ENCODE results near the gene CD300LF. TPM values are rescaled to one million over a fixed set of nuclear protein-coding genes. Genes with fewer than 3 reads are reported as not detected.

The CD300LF gene
- total and polyA plus RNA-seq, 2 experiments from 2014 or later: not detected

GRCh38 chr17:74740641-74741387 lies 28.1 kb upstream of the CD300LF start (continued):
- no peak for TF ChIP-seq ZNF462 (CRISPR knock-in tag; IDR thresholded peaks at IDR 0.05)
- no peak for TF ChIP-seq ZNF331 (CRISPR knock-in tag; IDR thresholded peaks at IDR 0.05; ENCODE audit: low read depth)

- no peak overlapping the region for H3K27ac ChIP-seq (ENCODE audit: low read depth)
- Mint-ChIP-seq H3K4me1 (peaks cover 36% of the 10 kb centered on the region), H3K4me3 (no peak overlapping the region)
- TF ChIP-seq NANOG (IDR thresholded peaks at IDR 0.05; ENCODE audit: borderline replicate concordance) (no peak), REST (IDR thresholded peaks at IDR 0.05; ENCODE audit: unreplicated experiment) (no peak), JUNB (IDR thresholded peaks at IDR 0.05; ENCODE audit: unreplicated experiment) (no peak), ZNF114 (CRISPR knock-in tag; IDR thresholded peaks at IDR 0.05) (no peak), EZH2phosphoT487 (IDR thresholded peaks at IDR 0.05; ENCODE audit: unreplicated experiment) (no peak), STAT1 (IDR thresholded peaks at IDR 0.05; ENCODE audit: unreplicated experiment) (no peak), CREB1 (CRISPR knock-in tag; IDR thresholded peaks at IDR 0.05; ENCODE audit: low read depth) (no peak), POLR2AphosphoS5 (IDR thresholded peaks at IDR 0.05; ENCODE audit: low read depth) (no peak), EZH2 (IDR thresholded peaks at IDR 0.05; ENCODE audit: low read depth, unreplicated experiment) (no peak)
- TF ChIP-seq, protein P1, sequence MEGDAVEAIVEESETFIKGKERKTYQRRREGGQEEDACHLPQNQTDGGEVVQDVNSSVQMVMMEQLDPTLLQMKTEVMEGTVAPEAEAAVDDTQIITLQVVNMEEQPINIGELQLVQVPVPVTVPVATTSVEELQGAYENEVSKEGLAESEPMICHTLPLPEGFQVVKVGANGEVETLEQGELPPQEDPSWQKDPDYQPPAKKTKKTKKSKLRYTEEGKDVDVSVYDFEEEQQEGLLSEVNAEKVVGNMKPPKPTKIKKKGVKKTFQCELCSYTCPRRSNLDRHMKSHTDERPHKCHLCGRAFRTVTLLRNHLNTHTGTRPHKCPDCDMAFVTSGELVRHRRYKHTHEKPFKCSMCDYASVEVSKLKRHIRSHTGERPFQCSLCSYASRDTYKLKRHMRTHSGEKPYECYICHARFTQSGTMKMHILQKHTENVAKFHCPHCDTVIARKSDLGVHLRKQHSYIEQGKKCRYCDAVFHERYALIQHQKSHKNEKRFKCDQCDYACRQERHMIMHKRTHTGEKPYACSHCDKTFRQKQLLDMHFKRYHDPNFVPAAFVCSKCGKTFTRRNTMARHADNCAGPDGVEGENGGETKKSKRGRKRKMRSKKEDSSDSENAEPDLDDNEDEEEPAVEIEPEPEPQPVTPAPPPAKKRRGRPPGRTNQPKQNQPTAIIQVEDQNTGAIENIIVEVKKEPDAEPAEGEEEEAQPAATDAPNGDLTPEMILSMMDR (conservative IDR thresholded peaks at IDR 0.05; ENCODE audit: low read depth in 2 of 2): no peak
- TF ChIP-seq, protein P2, sequence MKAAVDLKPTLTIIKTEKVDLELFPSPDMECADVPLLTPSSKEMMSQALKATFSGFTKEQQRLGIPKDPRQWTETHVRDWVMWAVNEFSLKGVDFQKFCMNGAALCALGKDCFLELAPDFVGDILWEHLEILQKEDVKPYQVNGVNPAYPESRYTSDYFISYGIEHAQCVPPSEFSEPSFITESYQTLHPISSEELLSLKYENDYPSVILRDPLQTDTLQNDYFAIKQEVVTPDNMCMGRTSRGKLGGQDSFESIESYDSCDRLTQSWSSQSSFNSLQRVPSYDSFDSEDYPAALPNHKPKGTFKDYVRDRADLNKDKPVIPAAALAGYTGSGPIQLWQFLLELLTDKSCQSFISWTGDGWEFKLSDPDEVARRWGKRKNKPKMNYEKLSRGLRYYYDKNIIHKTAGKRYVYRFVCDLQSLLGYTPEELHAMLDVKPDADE (IDR thresholded peaks at IDR 0.05): no peak
Observed at GRCh38 chr17:74740173-74740572, 27.4 kb upstream of the CD300LF start.

More at GRCh38 chr17:74740173-74740572, 27.4 kb upstream of the CD300LF start:
- no peak for ATAC-seq
- Histone ChIP-seq H4K20me1 (replicated peaks; ENCODE audit: insufficient read depth) (no peaks in the 10 kb centered on the region), H3K4me2 (no peak overlapping the region), H3K79me2 (replicated peaks; ENCODE audit: insufficient read depth) (no peaks in the 10 kb centered on the region), H3K4me3 (no peak overlapping the region), H3F3A (replicated peaks; ENCODE audit: low read depth) (peaks cover 12% of the 10 kb centered on the region; the same call in 1 of the 2 replicates), H3K27me3 (ENCODE audit: insufficient read depth) (peaks cover 4% of the 10 kb centered on the region; the same call in 1 of the 2 replicates), H3K4me1 (ENCODE audit: insufficient read depth) (peaks cover 26% of the 10 kb centered on the region), H3K9me2 (ENCODE audit: insufficient read depth) (no peaks in the 10 kb centered on the region), H2AFZ (no peak overlapping the region), H3K36me3 (ENCODE audit: insufficient read depth) (no peaks in the 10 kb centered on the region)
- Mint-ChIP-seq H3K36me3 (ENCODE audit: low read depth) (no peaks in the 10 kb centered on the region), H3K9me3 (no peaks in the 10 kb centered on the region), H3K27me3 (ENCODE audit: insufficient read depth, low read depth, poor library complexity) (peaks cover 24% of the 10 kb centered on the region), H3K27ac (no peak overlapping the region)
- no peak for DNase-seq (ENCODE audit: low spot score)

Data from GM23338 (cell line).